IMR-90 (cell line): ENCODE results near the gene DBT. TPM values are rescaled to one million over a fixed set of nuclear protein-coding genes. Genes with fewer than 3 reads are reported as not detected.
"Not testable (repeated sequence)": the region's sequence is repeated elsewhere in the genome, so short reads cannot be mapped to it uniquely, and the experiment has no call there.

Experiments
- ATAC-seq: fragments of 200-7000 bp; cut with Tn5 transposase; 2 replicates; pipeline ENCODE4 v1.9.1; 2020; ENCODE audit warnings: low read depth, mild to moderate bottlenecking, moderate library complexity
- BruUV-seq: library from RNA; stranded (reverse); fragments of 400-500 nt; replicated peaks from 2 replicates; lab custom pipeline; 2021; lab: Mats Ljungman, UMichigan
- CTCF ChIA-PET: fragments of 300-600 bp; formaldehyde crosslinking; extraction: SDS; loops from one replicate; lab custom pipeline; 2021; ENCODE audit warnings: antibody characterized with exemption; lab: Yijun Ruan, JAX
- POLR2A ChIA-PET: fragments of 300-600 bp; sonication (Branson Sonifier 250); formaldehyde crosslinking; loops from one replicate; lab custom pipeline; 2022; ENCODE audit warnings: antibody characterized with exemption; ENCODE audit not compliant: unreplicated experiment; lab: Charles Lee
- DNase-seq: peaks from one replicate; pipeline ENCODE4 v3.0.0; 2013
- H2AFZ ChIP-seq: replicated peaks from 2 replicates; pipeline ENCODE3; 2013; ENCODE audit warnings: low read length, mild to moderate bottlenecking; ENCODE audit not compliant: poor library complexity
- H2AK5ac ChIP-seq: 2 replicates; pipeline ENCODE4 v1.6.1; 2013; ENCODE audit warnings: low read depth, low read length, inconsistent platforms
- H2AK9ac ChIP-seq: replicated peaks from 2 replicates; pipeline ENCODE3; 2013; ENCODE audit warnings: mild to moderate bottlenecking, low read depth, low read length, moderate library complexity; ENCODE audit not compliant: poor library complexity
- H2BK120ac ChIP-seq: 2 replicates; pipeline ENCODE4 v1.6.1; 2013; ENCODE audit warnings: low read depth, low read length, inconsistent platforms
- H2BK15ac ChIP-seq: 3 replicates; pipeline ENCODE4 v1.6.1; 2013; ENCODE audit warnings: low read depth, low read length, inconsistent platforms
- H2BK20ac ChIP-seq: 2 replicates; pipeline ENCODE4 v1.6.1; 2013; ENCODE audit warnings: low read depth, mild to moderate bottlenecking, inconsistent platforms, low read length, moderate library complexity
- H2BK5ac ChIP-seq: 2 replicates; pipeline ENCODE4 v1.6.1; 2013; ENCODE audit warnings: mild to moderate bottlenecking, low read depth, low read length, inconsistent platforms; ENCODE audit not compliant: poor library complexity, severe bottlenecking
- H3K14ac ChIP-seq: replicated peaks from 2 replicates; pipeline ENCODE4 v1.6.1; 2013; ENCODE audit warnings: low read depth, low read length, inconsistent platforms
- H3K18ac ChIP-seq: 2 replicates; pipeline ENCODE4 v1.6.1; 2013; ENCODE audit warnings: low read depth, low read length, control low read depth
- H3K23ac ChIP-seq: 2 replicates; pipeline ENCODE4 v1.6.1; 2013; ENCODE audit warnings: low read depth, low read length, inconsistent platforms
- H3K27ac ChIP-seq: 2 replicates; pipeline ENCODE4 v1.5.1; 2013; ENCODE audit warnings: mild to moderate bottlenecking, control low read depth, low read length; ENCODE audit not compliant: insufficient read depth
- H3K27me3 ChIP-seq: 2 replicates; pipeline ENCODE4 v1.6.1; 2013; ENCODE audit warnings: low read length; ENCODE audit not compliant: control insufficient read depth, insufficient read depth
- H3K36me3 ChIP-seq: 2 replicates; pipeline ENCODE4 v1.6.1; 2013; ENCODE audit warnings: low read length, mixed read lengths; ENCODE audit not compliant: control insufficient read depth, insufficient read depth
- H3K4ac ChIP-seq: 2 replicates; pipeline ENCODE4 v1.6.1; 2013; ENCODE audit warnings: low read depth, low read length, inconsistent platforms
- H3K4me1 ChIP-seq: 2 replicates; pipeline ENCODE4 v1.6.1; 2013; ENCODE audit warnings: low read length, mixed read lengths; ENCODE audit not compliant: control insufficient read depth, insufficient read depth
- H3K4me2 ChIP-seq: 2 replicates; pipeline ENCODE4 v1.6.1; 2013; ENCODE audit warnings: low read depth, mild to moderate bottlenecking, control low read depth, low read length, moderate library complexity
- H3K4me3 ChIP-seq: 2 replicates; pipeline ENCODE4 v1.5.1; 2013; ENCODE audit warnings: low read depth, mild to moderate bottlenecking, control low read depth, low read length, moderate library complexity; ENCODE audit not compliant: insufficient read depth
- H3K56ac ChIP-seq: 2 replicates; pipeline ENCODE4 v1.6.1; 2013; ENCODE audit warnings: low read length, inconsistent platforms; ENCODE audit not compliant: insufficient read depth; ENCODE audit errors: extremely low read depth
- H3K79me1 ChIP-seq, 2 experiments: 2 replicates each; pipeline ENCODE4 v1.6.1; 2013; ENCODE audit warnings: low read length in 2 of 2, inconsistent platforms in 1 of 2, low read depth in 1 of 2
- H3K9ac ChIP-seq: 2 replicates; pipeline ENCODE4 v1.6.1; 2013; ENCODE audit warnings: low read depth, low read length, control low read depth
- H3K9me1 ChIP-seq: 2 replicates; pipeline ENCODE4 v1.6.1; 2013; ENCODE audit warnings: low read length, inconsistent platforms; ENCODE audit not compliant: insufficient read depth
- H3K9me3 ChIP-seq: 2 replicates; pipeline ENCODE4 v1.6.1; 2013; ENCODE audit warnings: low read length; ENCODE audit not compliant: control insufficient read depth, insufficient read depth
- H4K20me1 ChIP-seq: 2 replicates; pipeline ENCODE4 v1.6.1; 2013; ENCODE audit warnings: low read length, inconsistent platforms; ENCODE audit not compliant: insufficient read depth
- H4K5ac ChIP-seq: 2 replicates; pipeline ENCODE4 v1.6.1; 2013; ENCODE audit warnings: mild to moderate bottlenecking, low read depth, low read length, control low read depth
- H4K8ac ChIP-seq, 2 experiments: 2 replicates each; pipeline ENCODE4 v1.6.1; 2013; ENCODE audit warnings: low read depth in 2 of 2, low read length in 2 of 2, control low read depth in 1 of 2, inconsistent platforms in 1 of 2
- H4K91ac ChIP-seq: 2 replicates; pipeline ENCODE4 v1.6.1; 2013; ENCODE audit warnings: low read depth, low read length, inconsistent platforms; ENCODE audit not compliant: insufficient read depth
- WGBS, 2 experiments: methylation state at CpG; one replicate each; pipeline versions ENCODE4 v1.1.5 to v1.1.7; 2013; ENCODE audit warnings: missing lambda C conversion rate in 2 of 2; ENCODE audit not compliant: insufficient read length in 1 of 2; ENCODE audit errors: extremely low coverage in 2 of 2; 5-methylcytosine and 5-hydroxymethylcytosine counted together
- dilution Hi-C: fragments of 300-500 bp; cut with HindIII; formaldehyde crosslinking; loops from one replicate; pipeline ENCODE4 v1.14.3; 2018; ENCODE audit warnings: low sequenced_read_pairs; ENCODE audit not compliant: unreplicated experiment
- in situ Hi-C: fragments of 300-500 bp; cut with MboI; formaldehyde crosslinking; loops from 3 replicates; pipeline ENCODE4 v1.14.3; 2019; ENCODE audit warnings: low sequenced_read_pairs, inconsistent platforms, mixed read lengths
- intact Hi-C: fragments of 100-400 bp; cut with micrococcal nuclease; formaldehyde crosslinking; loops from 2 replicates; pipeline ENCODE4 v1.10.0; 2022
- polyA plus RNA-seq, 3 experiments: library from polyadenylated mRNA; depleted of rRNA; stranded (reverse); fragments of >200 nt; gene quantifications; 2 replicates each; pipeline ENCODE4 v1.2.3, GENCODE V29; 2012; ENCODE audit warnings: low replicate concordance in 1 of 3
- total RNA-seq: library from RNA; depleted of rRNA; stranded (reverse); fragments of >200 nt; gene quantifications from 2 replicates; pipeline ENCODE4 v1.2.3, GENCODE V29; 2012

The DBT gene
- total and polyA plus RNA-seq, 2 of the 4 experiments (the other 2 are of a cell fraction), result 3.4 to 3.8 TPM

DNA sequence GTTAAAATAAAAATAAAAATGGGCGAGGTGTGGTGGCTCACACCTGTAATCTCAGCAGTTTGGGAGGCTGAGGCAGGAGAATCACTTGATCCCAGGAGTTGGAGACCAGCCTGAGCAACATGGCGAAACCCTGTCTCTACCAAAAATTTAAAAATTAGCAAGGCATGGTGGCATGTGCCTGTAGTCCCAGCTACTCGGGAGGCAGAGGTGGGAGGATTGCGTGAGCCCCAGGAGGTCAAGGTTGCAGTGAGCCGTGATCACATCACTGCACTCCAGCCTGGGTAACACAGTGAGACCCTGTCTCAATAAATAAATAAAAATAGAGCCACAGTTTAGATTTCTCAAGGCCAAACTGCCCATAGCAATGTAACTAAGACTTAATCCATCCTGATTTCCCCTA lies 6.6 kb upstream of the DBT start:
- H4K91ac ChIP-seq, H2BK15ac ChIP-seq, H3K9me3 ChIP-seq, POLR2A ChIA-PET, H4K20me1 ChIP-seq, H3K4me2 ChIP-seq, H2AK9ac ChIP-seq, H3K27ac ChIP-seq, H3K36me3 ChIP-seq, H3K79me1 ChIP-seq, H2BK120ac ChIP-seq, H3K56ac ChIP-seq, H3K14ac ChIP-seq, H3K4ac ChIP-seq, H3K9ac ChIP-seq, H4K8ac ChIP-seq, BruUV-seq, H3K9me1 ChIP-seq, H4K5ac ChIP-seq, H2BK20ac ChIP-seq, H3K18ac ChIP-seq, H3K4me1 ChIP-seq, intact Hi-C loops, H3K23ac ChIP-seq, CTCF ChIA-PET, H3K27me3 ChIP-seq, H2AK5ac ChIP-seq, ATAC-seq, DNase-seq, dilution Hi-C loops, H2BK5ac ChIP-seq, H2AFZ ChIP-seq, H3K4me3 ChIP-seq: not testable (repeated sequence)
- WGBS, 2 experiments, result 80% methylated on average over 1 of the region's 5 CpGs; no CpG with 5 or more reads in 1 of the 2 experiments
- in situ Hi-C loops, result loop anchor here (25.0 kb wide), 2 partner anchors 444 to 631 kb away; partner anchors contain the start of genes EXTL2 and SLC30A7
